PC-3 (cell line): Measurements from ENCODE around the gene TSN. TPM values are rescaled to one million over a fixed set of nuclear protein-coding genes. Genes with fewer than 3 reads are reported as not detected.

ENCODE experiments used
- ATAC-seq: fragments of 200-7000 bp; cut with Tn5 transposase; 2 replicates; pipeline ENCODE4 v1.9.1; 2020; ENCODE audit warnings: mild to moderate bottlenecking, moderate library complexity
- BruUV-seq: library from RNA; stranded (reverse); fragments of 400-500 nt; replicated peaks from 2 replicates; lab custom pipeline; 2021; lab: Mats Ljungman, UMichigan
- CTCF ChIA-PET: fragments of 300-600 bp; sonication (Branson Sonifier 250); formaldehyde crosslinking; loops from one replicate; lab custom pipeline; 2022; ENCODE audit warnings: antibody characterized with exemption; lab: Charles Lee
- POLR2A ChIA-PET: fragments of 300-600 bp; sonication (Branson Sonifier 250); formaldehyde crosslinking; loops from one replicate; lab custom pipeline; 2022; ENCODE audit warnings: antibody characterized with exemption; ENCODE audit not compliant: unreplicated experiment; lab: Charles Lee
- DNase-seq: peaks from one replicate; pipeline ENCODE4 v3.0.0-alpha.2; 2015
- H2AFZ ChIP-seq: fragments of 300-600 bp; sonication (generic); 2 replicates; pipeline ENCODE4 v1.6.0; 2016; ENCODE audit warnings: antibody characterized with exemption, low read length
- H3F3A ChIP-seq: fragments of 300-600 bp; sonication (generic); one replicate; pipeline ENCODE4 v1.6.0; 2017; ENCODE audit warnings: antibody characterized with exemption, low read length, control low read depth, mild to moderate bottlenecking; ENCODE audit not compliant: unreplicated experiment
- H3K27ac ChIP-seq: fragments of 300-600 bp; sonication (generic); 2 replicates; pipeline ENCODE4 v1.5.1; 2016; ENCODE audit warnings: mild to moderate bottlenecking, low read length
- H3K27me3 ChIP-seq: fragments of 300-600 bp; sonication (generic); 2 replicates; pipeline ENCODE4 v1.6.1; 2016; ENCODE audit warnings: low read length, mixed read lengths
- H3K36me3 ChIP-seq: fragments of 300-600 bp; sonication (generic); 2 replicates; pipeline ENCODE4 v1.6.1; 2016; ENCODE audit warnings: low read depth, mixed run types, low read length, mixed read lengths
- H3K4me1 ChIP-seq: fragments of 300-600 bp; sonication (generic); 2 replicates; pipeline ENCODE4 v1.5.1; 2016; ENCODE audit warnings: low read length; ENCODE audit not compliant: insufficient read depth
- H3K4me2 ChIP-seq: fragments of 300-600 bp; sonication (generic); 2 replicates; pipeline ENCODE4 v1.6.0; 2016; ENCODE audit warnings: low read length
- H3K4me3 ChIP-seq: fragments of 300-600 bp; sonication (generic); 2 replicates; pipeline ENCODE4 v1.5.1; 2016; ENCODE audit warnings: mild to moderate bottlenecking, low read length, mixed read lengths
- H3K79me2 ChIP-seq: fragments of 300-600 bp; sonication (generic); 2 replicates; pipeline ENCODE4 v1.6.1; 2017; ENCODE audit warnings: low read length, mixed read lengths
- H3K9ac ChIP-seq: fragments of 300-600 bp; sonication (generic); 2 replicates; pipeline ENCODE4 v1.6.0; 2016; ENCODE audit warnings: mild to moderate bottlenecking, low read length
- H3K9me2 ChIP-seq: fragments of 300-600 bp; sonication (generic); replicated peaks from 2 replicates; pipeline ENCODE4 v1.6.1; 2016; ENCODE audit warnings: mixed run types, low read length, mixed read lengths
- H3K9me3 ChIP-seq: fragments of 300-600 bp; sonication (generic); 2 replicates; pipeline ENCODE4 v1.6.1; 2016; ENCODE audit warnings: low read length, mixed read lengths
- H4K20me1 ChIP-seq: fragments of 300-600 bp; sonication (generic); 2 replicates; pipeline ENCODE4 v1.6.1; 2016; ENCODE audit warnings: low read length, mixed read lengths
- CTCF ChIP-seq: fragments of 300-600 bp; sonication (generic); conservative IDR thresholded peaks from 2 replicates; pipeline ENCODE4 v1.5.1; 2017; ENCODE audit warnings: antibody characterized with exemption, low read depth, mild to moderate bottlenecking, low read length
- EZH2 ChIP-seq: fragments of 300-600 bp; sonication (generic); IDR thresholded peaks from one replicate; pipeline ENCODE4 v1.6.1; 2017; ENCODE audit warnings: antibody characterized with exemption, mild to moderate bottlenecking, low read length; ENCODE audit not compliant: unreplicated experiment
- EZH2phosphoT487 ChIP-seq: fragments of 300-600 bp; sonication (generic); IDR thresholded peaks from 2 replicates; pipeline ENCODE4 v1.6.1; 2018; ENCODE audit warnings: mild to moderate bottlenecking, antibody characterized with exemption, low read length, borderline replicate concordance
- intact Hi-C: fragments of 100-400 bp; cut with micrococcal nuclease; formaldehyde crosslinking; loops from 2 replicates; pipeline ENCODE4 v1.9.0; 2023
- total RNA-seq: library from RNA; depleted of rRNA; stranded (reverse); fragments of >200 nt; gene quantifications from 2 replicates; pipeline ENCODE4 v1.2.3, GENCODE V29; 2014

The TSN gene
- total RNA-seq, 1 experiment from 2014 or later, result 55.0 TPM

- POLR2A ChIA-PET, result no interaction called here
- CTCF ChIA-PET, result no interaction called here
Measured at GRCh38 chr2:121778741-121779487, 23.5 kb downstream of the TSN start.

GRCh38 chr2:121783180-121783579 is 27.7 kb downstream of the TSN start:
- H3K27me3 ChIP-seq, result peaks cover 18% of the 10 kb centered on the region; the same call in 1 of the 2 replicates
- no TSS peak for BruUV-seq

More at GRCh38 chr2:121778741-121779487, 23.5 kb downstream of the TSN start:
- Histone ChIP-seq H3K9ac (no peak overlapping the region), H3K4me2 (no peak overlapping the region), H3K36me3 (no peaks in the 10 kb centered on the region), H3K4me1 (peaks cover 16% of the 10 kb centered on the region; the same call in 1 of the 2 replicates), H3K9me3 (no peaks in the 10 kb centered on the region), H3F3A (no peaks in the 10 kb centered on the region), H3K4me3 (no peak overlapping the region), H3K9me2 (no peaks in the 10 kb centered on the region), H4K20me1 (no peaks in the 10 kb centered on the region), H3K27ac (no peak overlapping the region), H3K27me3 (0 out of 2 replicates have a peak, but pooled peaks cover 3% of the 10 kb centered on the region), H3K79me2 (no peaks in the 10 kb centered on the region), H2AFZ (no peak overlapping the region)
- no peak for ATAC-seq
- intact Hi-C loops, result no loop called here
- DNase-seq, result no peak
- no TSS peak for BruUV-seq
- TF ChIP-seq CTCF, result no peak
- no peak for TF ChIP-seq EZH2phosphoT487
- TF ChIP-seq EZH2, result no peak

More at GRCh38 chr2:121783180-121783579, 27.7 kb downstream of the TSN start:
- Histone ChIP-seq H3K36me3 (no peaks in the 10 kb centered on the region), H3K9ac (no peak overlapping the region), H4K20me1 (no peaks in the 10 kb centered on the region), H3K9me2 (no peaks in the 10 kb centered on the region), H3F3A (no peaks in the 10 kb centered on the region), H3K4me1 (no peaks in the 10 kb centered on the region), H3K4me3 (no peak overlapping the region), H3K79me2 (no peaks in the 10 kb centered on the region), H3K27ac (no peak overlapping the region), H3K4me2 (no peak overlapping the region), H3K9me3 (no peaks in the 10 kb centered on the region), H2AFZ (no peak overlapping the region)
- intact Hi-C loops, result no loop called here
- CTCF ChIA-PET, result no interaction called here
- no peak for TF ChIP-seq EZH2phosphoT487
- TF ChIP-seq CTCF, result no peak
- no peak for TF ChIP-seq EZH2
- POLR2A ChIA-PET, result no interaction called here
- DNase-seq (no peak), ATAC-seq (no peak)
